Measurements from ENCODE around the gene RNF14.

- TF ChIP-seq, protein P1, sequence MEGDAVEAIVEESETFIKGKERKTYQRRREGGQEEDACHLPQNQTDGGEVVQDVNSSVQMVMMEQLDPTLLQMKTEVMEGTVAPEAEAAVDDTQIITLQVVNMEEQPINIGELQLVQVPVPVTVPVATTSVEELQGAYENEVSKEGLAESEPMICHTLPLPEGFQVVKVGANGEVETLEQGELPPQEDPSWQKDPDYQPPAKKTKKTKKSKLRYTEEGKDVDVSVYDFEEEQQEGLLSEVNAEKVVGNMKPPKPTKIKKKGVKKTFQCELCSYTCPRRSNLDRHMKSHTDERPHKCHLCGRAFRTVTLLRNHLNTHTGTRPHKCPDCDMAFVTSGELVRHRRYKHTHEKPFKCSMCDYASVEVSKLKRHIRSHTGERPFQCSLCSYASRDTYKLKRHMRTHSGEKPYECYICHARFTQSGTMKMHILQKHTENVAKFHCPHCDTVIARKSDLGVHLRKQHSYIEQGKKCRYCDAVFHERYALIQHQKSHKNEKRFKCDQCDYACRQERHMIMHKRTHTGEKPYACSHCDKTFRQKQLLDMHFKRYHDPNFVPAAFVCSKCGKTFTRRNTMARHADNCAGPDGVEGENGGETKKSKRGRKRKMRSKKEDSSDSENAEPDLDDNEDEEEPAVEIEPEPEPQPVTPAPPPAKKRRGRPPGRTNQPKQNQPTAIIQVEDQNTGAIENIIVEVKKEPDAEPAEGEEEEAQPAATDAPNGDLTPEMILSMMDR (IDR thresholded peaks at IDR 0.05; ENCODE audit: poor library complexity, severe bottlenecking): no peak
- TF ChIP-seq REST (IDR thresholded peaks at IDR 0.05; ENCODE audit: borderline replicate concordance) (no peak), EZH2 (IDR thresholded peaks at IDR 0.05; ENCODE audit: borderline replicate concordance, insufficient read depth, low read length, poor library complexity, severe bottlenecking) (no peak), EP300 (conservative IDR thresholded peaks at IDR 0.05; ENCODE audit: poor library complexity, severe bottlenecking) (no peak)
Observed at GRCh38 chr5:141952020-141952419, 16.9 kb upstream of the RNF14 start.

All from neural cell (in vitro differentiated cells).